ENCODE measurements around the gene TRIM66.

The TRIM66 gene

DNA sequence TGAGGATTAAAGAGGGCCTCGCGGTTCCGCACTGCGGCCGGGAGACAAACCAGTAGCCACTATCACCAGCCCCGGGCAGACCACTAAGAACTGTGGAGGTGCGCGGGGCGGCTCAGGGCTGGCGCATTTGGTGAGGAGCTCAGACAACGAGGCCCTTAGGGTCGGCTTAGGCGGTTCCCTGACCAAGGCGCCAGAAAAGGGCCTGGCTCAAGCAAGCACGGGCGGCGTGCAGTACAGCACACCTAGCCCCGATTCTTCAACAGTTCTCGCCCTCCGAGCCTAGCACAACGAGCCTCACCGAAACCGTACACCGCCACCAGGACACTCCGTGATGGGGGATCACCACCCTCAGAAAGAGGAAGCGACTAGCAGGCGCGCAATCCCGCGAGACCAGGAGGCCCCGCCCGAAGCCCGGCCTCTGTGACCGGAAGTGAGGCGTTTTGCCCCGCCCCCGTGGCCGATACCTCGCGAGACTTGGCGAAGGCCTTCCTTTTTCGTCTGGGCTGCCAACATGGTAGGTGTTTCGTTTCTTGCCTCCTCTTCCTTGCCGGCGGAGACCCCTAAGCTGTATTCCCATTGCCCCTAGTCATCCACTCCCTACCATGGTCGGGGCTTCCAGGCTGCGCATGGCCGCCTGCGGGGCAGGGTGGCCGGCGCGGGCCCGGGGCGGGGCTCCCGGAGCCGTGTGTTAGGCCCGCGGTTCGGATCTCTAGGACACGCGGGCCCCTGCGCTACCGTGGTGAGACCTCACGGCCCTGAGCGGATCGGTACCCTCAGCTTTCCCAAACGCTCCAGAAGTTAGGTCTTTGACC lies at the start of gene TRIM66, which contains the start of gene RPL27A:
TSS of gene TRIM66 (minus strand) at position 363 of the 812 bp plus-strand sequence. CDS start 10,391 bp downstream, outside the sequence.
TSS of gene RPL27A (plus strand) at position 490 of the 812 bp plus-strand sequence. CDS start at position 512, 22 bp downstream.
- DNase-seq = peak; percentile 98

GRCh38 chr11:8731647-8732323 lies 49.3 kb upstream of the TRIM66 start:
- no peak for DNase-seq

GRCh38 chr11:8730697-8731020 lies 48.2 kb upstream of the TRIM66 start:
- DNase-seq = no peak

DNA sequence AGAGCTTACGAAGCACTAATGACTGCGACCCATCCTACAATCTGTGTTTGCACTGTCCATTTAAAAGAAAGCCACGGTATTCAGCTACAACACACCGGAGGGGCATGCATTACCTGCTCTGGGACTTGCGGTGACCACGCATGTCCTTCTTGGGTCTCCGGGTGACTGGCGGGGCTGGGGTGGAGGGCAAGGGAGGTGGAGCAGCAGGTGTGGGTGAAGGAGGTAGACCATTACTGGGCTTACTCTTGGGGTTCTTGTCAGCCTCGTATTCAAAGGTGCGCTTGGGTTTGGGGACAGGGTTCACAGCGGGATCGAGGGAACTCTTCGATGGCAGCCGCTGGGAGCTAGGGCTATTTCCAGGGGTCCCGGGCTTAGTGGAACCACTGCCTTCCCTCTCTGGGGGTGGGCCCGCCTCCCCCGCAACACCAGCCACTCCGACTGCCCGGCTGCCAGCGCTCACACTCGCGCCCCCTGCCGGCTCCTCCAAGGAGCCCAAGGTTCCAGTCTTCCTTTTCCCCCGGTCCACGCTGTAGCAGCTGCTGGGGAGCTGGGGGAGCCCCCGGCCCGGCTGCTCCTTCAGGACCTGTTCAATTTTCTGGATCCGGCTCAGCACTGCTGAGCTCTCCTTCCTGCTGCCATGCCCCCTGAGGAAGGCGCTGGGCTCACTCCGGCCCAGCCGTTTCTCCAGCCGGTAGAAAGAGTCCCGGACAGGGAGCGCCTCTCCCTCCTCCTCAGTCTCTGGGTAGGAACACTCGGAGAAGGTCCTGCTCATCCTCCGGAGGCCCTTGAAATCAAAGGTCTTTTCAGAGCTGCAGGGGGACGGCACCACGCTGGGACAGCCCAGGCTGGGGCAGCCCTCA lies 47.6 kb upstream of the TRIM66 start:
- no peak for DNase-seq

DNA sequence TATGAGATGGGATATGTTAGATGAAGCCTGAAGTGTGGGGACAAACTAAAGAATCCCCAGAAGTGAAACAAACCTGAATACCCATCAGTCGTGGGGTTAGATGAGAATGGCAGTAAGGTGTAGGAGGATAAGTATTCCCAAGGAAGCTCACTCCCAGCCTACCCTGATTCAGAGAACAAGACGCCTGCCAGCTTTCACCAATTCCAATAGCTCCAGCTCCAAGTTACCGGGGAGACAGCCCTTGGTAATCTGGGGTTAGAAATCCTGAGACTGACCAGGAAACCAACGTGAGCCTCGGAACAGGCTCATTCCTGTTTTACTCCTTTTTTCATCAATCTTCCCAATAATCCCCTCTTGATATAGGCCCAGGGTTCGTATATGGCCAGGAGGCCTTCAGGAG lies 46.6 kb upstream of the TRIM66 start:
- no peak for DNase-seq

GRCh38 chr11:8728563-8728962 lies 46.1 kb upstream of the TRIM66 start:
- peak; percentile 47 for DNase-seq

DNA sequence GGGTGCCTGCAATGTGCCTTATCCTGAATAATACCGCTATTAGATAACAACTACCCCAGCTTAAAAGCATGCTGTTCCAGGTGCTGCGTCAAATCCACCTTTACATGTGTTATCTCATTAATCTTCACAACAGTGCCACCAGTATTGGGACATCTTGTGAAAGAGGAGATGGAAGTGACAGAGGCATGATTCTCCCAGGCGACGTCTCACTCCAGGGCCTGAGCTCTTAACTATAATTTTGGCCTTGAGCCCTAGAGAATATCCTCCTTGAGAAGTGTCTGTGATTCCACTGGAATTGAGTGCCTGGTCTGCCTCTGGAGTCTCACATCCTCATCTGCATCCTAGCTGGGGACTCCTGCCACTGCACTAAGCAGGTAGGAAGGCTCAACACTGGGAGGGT lies 43.9 kb upstream of the TRIM66 start:
- no peak for DNase-seq

- DNase-seq = no peak
These were observed 42.2 kb upstream of the TRIM66 start for GRCh38 chr11:8724682-8725081.

- peak; percentile 62 for DNase-seq
These were observed 41.2 kb upstream of the TRIM66 start for GRCh38 chr11:8723711-8724110.

DNA sequence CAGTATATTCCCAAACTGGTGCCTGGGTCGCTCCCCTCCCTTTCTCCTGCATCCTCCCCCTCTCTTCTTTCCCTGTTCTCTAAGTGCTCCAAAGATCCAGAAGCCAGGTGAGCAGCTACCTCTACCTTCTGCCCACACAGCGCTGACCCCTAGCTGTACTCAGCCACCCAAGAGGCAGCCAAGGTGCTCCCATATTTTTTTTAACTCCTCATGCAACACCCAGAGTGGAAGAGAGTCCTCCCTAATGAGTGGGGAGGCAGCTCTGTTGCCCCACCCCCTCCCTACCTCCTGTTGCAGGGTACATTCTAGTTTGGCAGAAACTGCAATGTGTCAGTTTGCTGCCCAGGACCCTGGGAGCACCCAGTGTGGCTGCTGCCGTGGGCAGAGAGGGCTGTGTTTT lies 40.3 kb upstream of the TRIM66 start:
- DNase-seq = no peak

DNA sequence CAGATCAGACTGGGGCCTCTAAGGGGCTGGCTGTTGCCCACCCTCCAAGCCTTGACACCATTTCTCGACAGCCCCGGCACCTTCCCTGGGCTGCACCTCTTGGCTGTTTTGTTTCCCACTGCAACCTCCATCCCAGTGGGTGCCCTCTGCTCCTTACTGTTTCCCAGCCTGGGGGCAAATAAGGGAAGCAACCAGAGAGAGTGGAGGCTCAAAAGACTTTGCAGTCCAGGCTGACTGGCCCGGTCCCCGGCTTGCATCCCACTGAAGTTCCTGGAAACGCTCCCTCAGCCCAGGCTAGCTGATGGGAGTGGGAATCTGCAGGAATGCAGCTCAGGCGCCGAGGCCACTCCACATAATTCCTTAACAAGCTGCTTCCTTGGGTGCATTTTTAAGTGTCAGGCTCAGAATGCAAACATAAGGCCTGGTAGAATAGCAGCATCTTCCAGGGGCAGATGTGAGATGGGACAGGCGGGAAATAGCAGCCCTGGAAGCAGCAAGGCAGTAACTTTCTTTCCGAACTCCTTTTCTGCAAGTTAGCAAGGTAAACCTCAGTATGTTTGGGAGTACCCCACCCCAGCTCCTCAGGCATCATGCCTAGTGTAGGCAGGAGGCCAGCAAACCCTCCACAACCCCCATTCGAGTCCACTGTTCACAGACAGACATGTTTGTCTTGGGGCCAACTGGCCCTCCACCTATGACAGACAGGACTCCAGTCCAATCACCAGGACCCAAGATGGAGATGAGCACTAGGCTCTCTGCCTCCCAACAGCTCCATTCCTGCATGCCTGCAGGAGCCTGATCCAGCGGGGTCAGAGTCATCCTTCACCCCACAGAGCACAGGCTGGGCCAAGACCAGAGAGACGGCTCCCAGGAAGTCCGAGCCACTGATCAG lies 39.4 kb upstream of the TRIM66 start:
- no peak for DNase-seq

- no peak for DNase-seq
These were observed 38.6 kb upstream of the TRIM66 start for GRCh38 chr11:8720868-8721608.

- no peak for DNase-seq
These were observed 37.9 kb upstream of the TRIM66 start for GRCh38 chr11:8720352-8720751.

DNA sequence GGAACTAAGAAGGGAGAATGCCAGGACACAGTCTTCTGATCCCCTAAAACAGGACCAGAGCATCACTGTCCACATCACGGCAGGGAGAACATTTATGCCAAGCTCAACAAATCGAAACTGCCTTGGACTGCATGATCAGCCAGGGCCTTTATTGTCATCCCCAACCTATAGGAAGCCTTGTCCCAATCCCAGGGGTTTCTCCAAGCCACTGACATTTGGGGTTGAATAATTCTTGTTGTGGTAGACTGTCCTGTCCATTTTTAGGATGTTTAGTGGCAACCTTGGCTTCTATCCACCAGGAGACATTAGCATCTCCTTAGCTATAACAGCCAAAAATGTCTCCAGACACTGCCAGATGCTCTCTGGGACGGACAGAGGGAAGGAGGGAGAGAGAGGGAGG lies 37.3 kb upstream of the TRIM66 start:
- DNase-seq = no peak

- DNase-seq = no peak
These were observed 36.8 kb upstream of the TRIM66 start for GRCh38 chr11:8719211-8719649.

GRCh38 chr11:8717876-8718753 lies 35.6 kb upstream of the TRIM66 start:
- DNase-seq = no peak

- DNase-seq = no peak
These were observed 35.0 kb upstream of the TRIM66 start for GRCh38 chr11:8717544-8717875.

- no peak for DNase-seq
These were observed 33.0 kb upstream of the TRIM66 start for GRCh38 chr11:8715501-8715900.

DNA sequence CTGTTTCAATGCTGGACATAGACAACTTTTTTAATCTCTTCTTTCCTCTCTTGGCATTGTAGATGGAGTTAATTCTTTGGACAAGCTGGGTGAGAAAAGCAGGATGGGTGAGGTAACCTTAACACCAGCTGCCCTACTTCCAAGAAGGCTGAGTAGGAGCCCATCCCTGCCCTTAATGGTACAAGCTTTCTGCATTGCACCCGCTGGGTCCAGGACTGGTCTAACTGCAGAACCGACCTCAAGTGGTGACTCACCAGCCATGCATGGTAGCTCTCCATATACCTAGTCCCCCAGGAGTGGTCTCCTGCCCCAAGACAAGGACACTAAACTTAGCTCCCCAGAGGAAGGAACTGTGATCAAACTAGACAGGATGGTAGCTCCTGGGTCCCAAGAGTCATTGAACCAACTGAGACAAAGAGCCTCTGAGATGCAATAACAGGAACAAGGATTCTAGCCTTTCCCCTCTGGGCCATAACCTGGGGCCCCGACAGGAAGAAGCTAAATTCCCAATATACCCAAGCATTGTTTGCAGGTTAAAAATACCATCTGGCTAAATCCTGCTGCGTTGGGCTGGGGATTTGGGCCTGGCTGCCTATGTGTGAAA lies 32.3 kb upstream of the TRIM66 start:
- DNase-seq = no peak

Data from retina (tissue), 1 donor.